A549 (cell line): Measurements from ENCODE around the gene BIN1. TPM values are rescaled to one million over a fixed set of nuclear protein-coding genes. Genes with fewer than 3 reads are reported as not detected.
A peak's percentile ranks its signal among the peaks of the same experiment; 100 is the strongest.

Experiments used
- ATAC-seq, 2 experiments: fragments of 200-7000 bp in 1 of 2; fragments of >200 bp in 1 of 2; cut with Nextera tagmentation in 1 of 2; cut with Tn5 transposase in 1 of 2; 3 replicates each; pipeline versions ENCODE4 v1.8.0 to v1.9.1; 2018 to 2020; ENCODE audit warnings: mild to moderate bottlenecking in 1 of 2, moderate library complexity in 1 of 2
- CTCF ChIA-PET: fragments of 300-600 bp; sonication (Branson Sonifier 250); formaldehyde crosslinking; extraction: SDS; loops from one replicate; lab custom pipeline; 2021; ENCODE audit warnings: antibody characterized with exemption, inconsistent platforms; lab: Yijun Ruan, JAX
- POLR2A ChIA-PET: fragments of 350-600 bp; formaldehyde crosslinking; extraction: SDS; loops from one replicate; lab custom pipeline; 2021; ENCODE audit warnings: antibody characterized with exemption, inconsistent platforms; lab: Yijun Ruan, JAX
- DNase-seq, 2 experiments: peaks; one replicate each; pipeline versions ENCODE4 v3.0.0 to v3.0.0-alpha.2; 2011 to 2016; ENCODE audit warnings: low read depth in 1 of 2, low spot score in 1 of 2
- FAIRE-seq: peaks from 2 replicates; lab custom pipeline; 2011; peaks lifted over from hg19 to GRCh38; lab: Jason Lieb, UNC
- H3K27ac ChIP-seq, 2 experiments: fragments of >200 bp; sonication (Bioruptor Twin); formaldehyde crosslinking; 3 replicates each; pipeline ENCODE4 v1.5.1; 2016 to 2017
- H3K4me1 ChIP-seq: fragments of >200 bp; sonication (Bioruptor Twin); formaldehyde crosslinking; 3 replicates; pipeline ENCODE4 v1.6.1; 2016
- H3K4me2 ChIP-seq: fragments of >200 bp; sonication (Bioruptor Twin); formaldehyde crosslinking; 3 replicates; pipeline ENCODE4 v1.6.1; 2016
- H3K4me3 ChIP-seq: fragments of >200 bp; sonication (Bioruptor Twin); formaldehyde crosslinking; 3 replicates; pipeline ENCODE4 v1.5.1; 2016
- H3K9me3 ChIP-seq: fragments of >200 bp; sonication (Bioruptor Twin); formaldehyde crosslinking; 3 replicates; pipeline ENCODE4 v1.6.1; 2016
- ATOH8 ChIP-seq: fragments of 250-450 bp; sonication (Bioruptor Pico); IDR thresholded peaks from 2 replicates; pipeline ENCODE4 v1.5.0; 2020; ENCODE audit warnings: low read depth, mild to moderate bottlenecking, moderate library complexity
- BCL3 ChIP-seq: fragments of >200 bp; sonication (Bioruptor Twin); formaldehyde crosslinking; IDR thresholded peaks from 3 replicates; pipeline ENCODE4 v1.6.1; 2016
- CBX2 ChIP-seq: fragments of 200-600 bp; sonication (generic); IDR thresholded peaks from 2 replicates; pipeline ENCODE4 v1.6.1; 2016; ENCODE audit warnings: low read depth, mild to moderate bottlenecking, borderline replicate concordance
- CTCF ChIP-seq: fragments of >200 bp; sonication (Bioruptor Twin); formaldehyde crosslinking; IDR thresholded peaks from 3 replicates; pipeline ENCODE4 v1.5.1; 2016
- ESRRA ChIP-seq: fragments of 150-350 bp; IDR thresholded peaks from 2 replicates; pipeline ENCODE4 v1.6.1; 2014; ENCODE audit warnings: mild to moderate bottlenecking, low read length, borderline replicate concordance
- FOXS1 ChIP-seq: fragments of 250-450 bp; sonication (Bioruptor Pico); IDR thresholded peaks from 2 replicates; pipeline ENCODE4 v1.5.0; 2020; ENCODE audit warnings: mild to moderate bottlenecking, moderate library complexity
- HDAC2 ChIP-seq: fragments of 200-600 bp; sonication (generic); IDR thresholded peaks from 2 replicates; pipeline ENCODE4 v1.6.1; 2016
- HES2 ChIP-seq: fragments of >200 bp; sonication (Bioruptor Twin); formaldehyde crosslinking; IDR thresholded peaks from 2 replicates; pipeline ENCODE4 v1.6.1; 2016
- HEYL ChIP-seq: fragments of 250-450 bp; sonication (Bioruptor Pico); IDR thresholded peaks from 2 replicates; pipeline ENCODE4 v1.8.0; 2021; ENCODE audit warnings: mild to moderate bottlenecking, moderate library complexity
- KDM5A ChIP-seq: fragments of 200-600 bp; sonication (generic); IDR thresholded peaks from 2 replicates; pipeline ENCODE4 v1.6.1; 2016; ENCODE audit warnings: antibody characterized with exemption, mild to moderate bottlenecking
- MAX ChIP-seq: IDR thresholded peaks from 2 replicates; pipeline ENCODE4 v1.6.1; 2012
- RAD21 ChIP-seq, 2 experiments: fragments of >200 bp in 1 of 2; sonication (Bioruptor Twin) in 1 of 2; formaldehyde crosslinking in 1 of 2; IDR thresholded peaks in 1 of 2; conservative IDR thresholded peaks in 1 of 2; 2 replicates in 1 of 2; 3 replicates in 1 of 2; pipeline ENCODE4 v1.6.1; 2012 to 2018; ENCODE audit warnings: inconsistent platforms in 1 of 2
- SMC3 ChIP-seq: fragments of >200 bp; sonication (Bioruptor Twin); formaldehyde crosslinking; IDR thresholded peaks from 3 replicates; pipeline ENCODE4 v1.6.1; 2018; ENCODE audit warnings: inconsistent platforms
- TFCP2L1 ChIP-seq: fragments of 250-450 bp; sonication (Bioruptor Pico); IDR thresholded peaks from 2 replicates; pipeline ENCODE4 v1.5.0; 2021; ENCODE audit warnings: mild to moderate bottlenecking
- ZFP36 ChIP-seq: fragments of 450-650 bp; IDR thresholded peaks from 2 replicates; pipeline ENCODE4 v1.6.1; 2014; ENCODE audit warnings: borderline replicate concordance; ENCODE audit not compliant: partially characterized antibody
- ZNF302 ChIP-seq: fragments of 250-450 bp; sonication (Bioruptor Pico); IDR thresholded peaks from 2 replicates; pipeline ENCODE4 v1.9.0; 2021; ENCODE audit warnings: inconsistent platforms, mild to moderate bottlenecking, moderate library complexity
- ZSCAN20 ChIP-seq: fragments of 250-450 bp; sonication (Bioruptor Pico); IDR thresholded peaks from 2 replicates; pipeline ENCODE4 v1.8.0; 2022; ENCODE audit warnings: mild to moderate bottlenecking, moderate library complexity
- WGBS: methylation state at CpG from one replicate; pipeline ENCODE4 v1.1.6; 2017; ENCODE audit errors: missing lambda C conversion rate; 5-methylcytosine and 5-hydroxymethylcytosine counted together
- polyA plus RNA-seq, 4 experiments: library from polyadenylated mRNA; depleted of rRNA in 3 of 4; stranded (reverse); fragments of >200 nt; fragmentation: RNase III in 1 of 4; extraction: RNeasy Plus Mini Kit Qiagen cat#74134 plus additional on column Dnase treatment in 1 of 4; gene quantifications; 2 replicates in 3 of 4; 3 replicates in 1 of 4; pipeline ENCODE4 v1.2.3, GENCODE V29; 2011 to 2017

The BIN1 gene
- polyA plus RNA-seq, 2 of the 4 experiments (the other 2 are of a cell fraction): 15.5 to 34.1 TPM

GRCh38 chr2:127087791-127088495 is 19.0 kb downstream of the BIN1 start (continued):
- TF ChIP-seq ZNF302 (CRISPR knock-in tag): no peak
- no peak for TF ChIP-seq BCL3
- TF ChIP-seq HES2: no peak
- TF ChIP-seq CBX2: no peak

- WGBS: 80% methylated on average over 20 of the region's 24 CpGs
- no peaks in the 10 kb centered on the region for H3K9me3 ChIP-seq
- H3K27ac ChIP-seq: peak overlapping the region in 1 of 2 experiments; percentile 11; a peak in 1 of 6 replicates
- ChIA-PET POLR2A (no interaction called here), CTCF (interaction anchor here (1.0 to 1.2 kb wide), 2 partner anchors 19 to 35 kb away, joined by 4 read pairs; no protein-coding TSS in a partner anchor)
- no peak overlapping the region for H3K4me2 ChIP-seq
- ATAC-seq (no peak), FAIRE-seq (no peak), DNase-seq (no peak)
- TF ChIP-seq SMC3: no peak
- peaks cover 21% of the 10 kb centered on the region; the same call in 2 of the 3 replicates for H3K4me1 ChIP-seq
- no peak overlapping the region for H3K4me3 ChIP-seq
Observed at GRCh38 chr2:127086990-127087790, 19.8 kb downstream of the BIN1 start.

- FAIRE-seq (no peak), DNase-seq (no peak), ATAC-seq (no peak)
- Histone ChIP-seq H3K27ac (peak overlapping the region in 1 of 2 experiments; percentile 46; a peak in 1 of 6 replicates), H3K4me3 (no peak overlapping the region), H3K9me3 (no peaks in the 10 kb centered on the region), H3K4me2 (no peak overlapping the region), H3K4me1 (peaks cover 33% of the 10 kb centered on the region)
- WGBS: 86% methylated on average over 9 of the region's 9 CpGs
- POLR2A ChIA-PET: interaction anchor here (1.2 kb wide), 1 partner anchor 9 kb away, joined by 6 read pairs; no protein-coding TSS in a partner anchor
- CTCF ChIA-PET: no interaction called here
- TF ChIP-seq FOXS1 (no peak), ZSCAN20 (CRISPR knock-in tag) (no peak), ATOH8 (CRISPR knock-in tag) (no peak), HDAC2 (no peak), RAD21 (conservative IDR thresholded peaks at IDR 0.05 in 1 of 2, IDR thresholded peaks at IDR 0.05 in 1 of 2) (no peak), TFCP2L1 (CRISPR knock-in tag) (no peak), MAX (no peak), CTCF (no peak), HEYL (CRISPR knock-in tag) (no peak), KDM5A (no peak), ZFP36 (no peak), ESRRA (no peak)
Observed at GRCh38 chr2:127085317-127085681, 21.7 kb downstream of the BIN1 start.
